Uterus (tissue), 2 donors: ENCODE data around the gene ELAC2.

ENCODE experiments used
- POLR2A ChIP-seq, 2 donors: fragments of 450-650 bp; IDR thresholded peaks; one replicate each; pipeline ENCODE4 v1.6.1; 2016; ENCODE audit warnings: antibody characterized with exemption in 2 of 2, mild to moderate bottlenecking in 1 of 2, moderate library complexity in 1 of 2
- TF ChIP-seq, protein P1 (sequence below), 4 experiments: fragments of 200-600 bp in 2 of 4; fragments of 450-650 bp in 2 of 4; sonication (generic) in 2 of 4; IDR thresholded peaks; one replicate each; pipeline ENCODE4 v1.5.1; 2016 to 2019; ENCODE audit warnings: antibody characterized with exemption in 4 of 4, mild to moderate bottlenecking in 2 of 4, moderate library complexity in 1 of 4

DNA sequence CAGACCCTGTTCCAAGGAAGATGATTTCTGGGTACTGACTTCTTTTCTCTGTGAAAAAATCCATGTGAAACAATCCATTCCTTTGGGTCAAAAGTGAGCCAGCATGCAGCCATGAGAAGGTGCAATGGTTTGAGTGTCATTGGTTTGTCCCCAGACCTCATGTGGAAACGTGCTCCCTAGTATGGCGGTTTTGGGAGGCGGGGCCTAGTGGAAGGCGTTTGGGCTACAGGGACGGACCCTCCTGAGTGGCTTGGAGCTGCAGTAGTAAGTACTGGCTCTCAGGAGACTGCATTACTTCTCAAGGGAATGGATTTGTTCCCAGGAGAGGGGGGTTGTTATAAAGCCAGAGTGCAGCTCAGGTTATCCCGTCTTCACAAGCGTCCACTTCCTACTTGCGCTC, 19.4 kb downstream of the ELAC2 start:
- no peak for TF ChIP-seq POLR2A (IDR thresholded peaks at IDR 0.05)
- TF ChIP-seq, protein P1, sequence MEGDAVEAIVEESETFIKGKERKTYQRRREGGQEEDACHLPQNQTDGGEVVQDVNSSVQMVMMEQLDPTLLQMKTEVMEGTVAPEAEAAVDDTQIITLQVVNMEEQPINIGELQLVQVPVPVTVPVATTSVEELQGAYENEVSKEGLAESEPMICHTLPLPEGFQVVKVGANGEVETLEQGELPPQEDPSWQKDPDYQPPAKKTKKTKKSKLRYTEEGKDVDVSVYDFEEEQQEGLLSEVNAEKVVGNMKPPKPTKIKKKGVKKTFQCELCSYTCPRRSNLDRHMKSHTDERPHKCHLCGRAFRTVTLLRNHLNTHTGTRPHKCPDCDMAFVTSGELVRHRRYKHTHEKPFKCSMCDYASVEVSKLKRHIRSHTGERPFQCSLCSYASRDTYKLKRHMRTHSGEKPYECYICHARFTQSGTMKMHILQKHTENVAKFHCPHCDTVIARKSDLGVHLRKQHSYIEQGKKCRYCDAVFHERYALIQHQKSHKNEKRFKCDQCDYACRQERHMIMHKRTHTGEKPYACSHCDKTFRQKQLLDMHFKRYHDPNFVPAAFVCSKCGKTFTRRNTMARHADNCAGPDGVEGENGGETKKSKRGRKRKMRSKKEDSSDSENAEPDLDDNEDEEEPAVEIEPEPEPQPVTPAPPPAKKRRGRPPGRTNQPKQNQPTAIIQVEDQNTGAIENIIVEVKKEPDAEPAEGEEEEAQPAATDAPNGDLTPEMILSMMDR (IDR thresholded peaks at IDR 0.05): no peak
